OCI-LY7 (cell line): ENCODE measurements around the gene STX18. TPM values are rescaled to one million over a fixed set of nuclear protein-coding genes. Genes with fewer than 3 reads are reported as not detected.

ENCODE experiments used
- BruUV-seq: library from RNA; stranded (reverse); fragments of 400-500 nt; replicated peaks from 2 replicates; lab custom pipeline; 2021; lab: Mats Ljungman, UMichigan
- CTCF ChIA-PET: fragments of 300-600 bp; sonication (Branson Sonifier 250); formaldehyde crosslinking; loops from one replicate; lab custom pipeline; 2022; ENCODE audit warnings: antibody characterized with exemption; ENCODE audit not compliant: unreplicated experiment; lab: Charles Lee
- POLR2A ChIA-PET: fragments of 300-600 bp; sonication (Branson Sonifier 250); formaldehyde crosslinking; loops from one replicate; lab custom pipeline; 2022; ENCODE audit warnings: antibody characterized with exemption; lab: Charles Lee
- DNase-seq: peaks from one replicate; pipeline ENCODE4 v3.0.0-alpha.2; 2015; ENCODE audit warnings: low spot score
- H2AFZ ChIP-seq: fragments of 200-600 bp; sonication (generic), shearing (Covaris generic); 2 replicates; pipeline ENCODE4 v1.6.1; 2014; ENCODE audit warnings: mild to moderate bottlenecking, antibody characterized with exemption, low read length, moderate library complexity
- H3K27ac ChIP-seq: fragments of 200-600 bp; sonication (generic); 2 replicates; pipeline ENCODE4 v1.5.1; 2014; ENCODE audit warnings: mixed run types, low read depth, mild to moderate bottlenecking, moderate library complexity, low read length, inconsistent platforms; ENCODE audit not compliant: poor library complexity, severe bottlenecking
- H3K36me3 ChIP-seq: fragments of 200-600 bp; sonication (generic); 2 replicates; pipeline ENCODE4 v1.6.1; 2014; ENCODE audit warnings: mild to moderate bottlenecking, antibody characterized with exemption, low read length, moderate library complexity, mixed read lengths; ENCODE audit not compliant: insufficient read depth
- H3K4me1 ChIP-seq: fragments of 200-600 bp; sonication (generic); 2 replicates; pipeline ENCODE4 v1.5.1; 2014; ENCODE audit warnings: mild to moderate bottlenecking, low read length; ENCODE audit not compliant: insufficient read depth, poor library complexity, severe bottlenecking
- H3K4me2 ChIP-seq: fragments of 200-600 bp; sonication (generic); 2 replicates; pipeline ENCODE4 v1.6.1; 2014; ENCODE audit warnings: mild to moderate bottlenecking, low read length
- H3K4me3 ChIP-seq: fragments of 200-600 bp; sonication (generic); 2 replicates; pipeline ENCODE4 v1.5.1; 2014; ENCODE audit warnings: mild to moderate bottlenecking, low read depth, low read length; ENCODE audit not compliant: poor library complexity, severe bottlenecking
- H3K79me2 ChIP-seq: fragments of 200-600 bp; sonication (generic); 2 replicates; pipeline ENCODE4 v1.6.1; 2016; ENCODE audit warnings: low read depth, mild to moderate bottlenecking, low read length, moderate library complexity, mixed read lengths; ENCODE audit not compliant: insufficient read depth
- H3K9me2 ChIP-seq: fragments of 200-600 bp; sonication (generic); 2 replicates; pipeline ENCODE4 v1.6.1; 2016; ENCODE audit warnings: mild to moderate bottlenecking, low read length, mixed read lengths; ENCODE audit not compliant: insufficient read depth
- H3K9me3 ChIP-seq: fragments of 200-600 bp; sonication (generic); 2 replicates; pipeline ENCODE4 v1.6.1; 2014; ENCODE audit warnings: mild to moderate bottlenecking, mixed run types, low read length, mixed read lengths
- H4K20me1 ChIP-seq: fragments of 200-600 bp; sonication (generic); 2 replicates; pipeline ENCODE4 v1.6.1; 2014; ENCODE audit warnings: mild to moderate bottlenecking, antibody characterized with exemption, low read length, moderate library complexity, mixed read lengths; ENCODE audit not compliant: insufficient read depth
- CTCF ChIP-seq: fragments of 200-600 bp; sonication (generic); conservative IDR thresholded peaks from 2 replicates; pipeline ENCODE4 v1.5.1; 2014; ENCODE audit warnings: mild to moderate bottlenecking, antibody characterized with exemption, low read length, moderate library complexity, mixed read lengths
- EZH2phosphoT487 ChIP-seq: fragments of 200-600 bp; sonication (generic); IDR thresholded peaks from 2 replicates; pipeline ENCODE4 v1.6.1; 2018; ENCODE audit warnings: low read depth, borderline replicate concordance, mild to moderate bottlenecking, mixed run types, antibody characterized with exemption, low read length, moderate library complexity, mixed read lengths
- intact Hi-C: fragments of 100-400 bp; cut with micrococcal nuclease; formaldehyde crosslinking; loops from one replicate; pipeline ENCODE4 v1.10.0; 2022; ENCODE audit not compliant: unreplicated experiment
- total RNA-seq, 2 experiments: library from RNA; depleted of rRNA in 1 of 2; stranded (reverse); fragments of >200 nt in 1 of 2; shearing (Covaris generic) in 1 of 2; gene quantifications; 2 replicates each; pipeline ENCODE4 v1.2.3, GENCODE V29; 2014 to 2022

The STX18 gene
- total RNA-seq, 2 experiments from 2014 or later, result 30.6 to 35.2 TPM

- ChIA-PET POLR2A (no interaction called here), CTCF (no interaction called here)
- Histone ChIP-seq H3K36me3 (peaks cover 5% of the 10 kb centered on the region; the same call in 1 of the 2 replicates), H3K4me2 (no peak overlapping the region), H3K79me2 (no peaks in the 10 kb centered on the region), H2AFZ (no peak overlapping the region), H3K27ac (no peak overlapping the region), H3K9me3 (no peaks in the 10 kb centered on the region), H3K4me1 (no peaks in the 10 kb centered on the region), H3K9me2 (no peaks in the 10 kb centered on the region), H3K4me3 (no peak overlapping the region), H4K20me1 (no peaks in the 10 kb centered on the region)
- TF ChIP-seq EZH2phosphoT487 (no peak), CTCF (no peak)
- DNase-seq, result no peak
- no TSS peak for BruUV-seq
- intact Hi-C loops, result no loop called here
These were observed 133.1 kb downstream of the STX18 start for GRCh38 chr4:4408576-4409335.

- Histone ChIP-seq H3K79me2 (no peaks in the 10 kb centered on the region), H3K4me1 (no peaks in the 10 kb centered on the region), H3K4me2 (no peak overlapping the region), H3K9me3 (no peaks in the 10 kb centered on the region), H2AFZ (no peak overlapping the region), H3K27ac (no peak overlapping the region), H3K36me3 (peaks cover 5% of the 10 kb centered on the region; the same call in 1 of the 2 replicates), H3K4me3 (no peak overlapping the region), H3K9me2 (no peaks in the 10 kb centered on the region), H4K20me1 (no peaks in the 10 kb centered on the region)
- CTCF ChIA-PET, result no interaction called here
- intact Hi-C loops, result no loop called here
- POLR2A ChIA-PET, result no interaction called here
- no peak for TF ChIP-seq CTCF
- TF ChIP-seq EZH2phosphoT487, result no peak
- no TSS peak for BruUV-seq
- no peak for DNase-seq
These were observed 133.7 kb downstream of the STX18 start for GRCh38 chr4:4408132-4408523.
